ENCODE measurements around the gene EPHB1. TPM values are rescaled to one million over a fixed set of nuclear protein-coding genes. Genes with fewer than 3 reads are reported as not detected.

EPHB1 gene
- total and polyA plus RNA-seq, 8 donors, result 0.02 to 1.4 (median 0.43) TPM

DNA sequence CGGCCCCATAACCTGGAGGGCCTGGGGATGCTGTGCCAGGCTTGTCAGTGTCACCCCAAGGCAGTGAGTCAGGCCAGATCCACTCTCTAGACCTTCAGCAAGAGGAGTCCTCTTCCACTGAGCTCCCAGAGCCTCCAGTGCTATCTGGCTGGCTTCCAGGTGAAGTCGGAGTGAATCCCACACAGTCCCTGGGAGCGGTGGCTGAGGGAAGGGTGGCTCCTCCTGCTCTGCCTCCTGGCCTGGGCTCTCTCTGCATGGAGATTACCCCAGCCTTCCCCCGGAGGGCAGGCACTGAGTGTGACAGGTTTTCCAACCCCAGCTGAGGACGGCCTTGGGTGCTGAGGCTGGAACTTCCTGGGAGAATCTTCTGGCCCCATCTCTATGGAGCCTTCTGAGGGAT lies 82.7 kb downstream of the EPHB1 start:
- no peaks in the 10 kb centered on the region for H3K4me1 ChIP-seq
- H3K27me3 ChIP-seq, result no peaks in the 10 kb centered on the region
- no peaks in the 10 kb centered on the region for H3K36me3 ChIP-seq
- ATAC-seq (no peak), FAIRE-seq (no peak), DNase-seq (no peak)
- WGBS, 2 donors, result 66 to 77% methylated on average over 5 of the region's 5 CpGs
- no peak for TF ChIP-seq CTCF (IDR thresholded peaks at IDR 0.05)
- no peak overlapping the region for H3K27ac ChIP-seq
- no peak overlapping the region for H3K4me3 ChIP-seq
- H3K9me3 ChIP-seq, result no peaks in the 10 kb centered on the region
- intact Hi-C loops (cut with DNase I), result no loop called here

GRCh38 chr3:134879990-134880389 lies 84.9 kb downstream of the EPHB1 start:
- ATAC-seq, result no peak
- no peaks in the 10 kb centered on the region for H3K9me3 ChIP-seq
- H3K27ac ChIP-seq, result no peak overlapping the region
- no peak for FAIRE-seq
- DNase-seq, result no peak
- no peak for TF ChIP-seq CTCF (IDR thresholded peaks at IDR 0.05)
- no peaks in the 10 kb centered on the region for H3K4me1 ChIP-seq
- WGBS, 2 donors, result 20 to 29% methylated on average over 1 of the region's 1 CpG
- intact Hi-C loops (cut with DNase I), result no loop called here
- no peak overlapping the region for H3K4me3 ChIP-seq
- no peaks in the 10 kb centered on the region for H3K27me3 ChIP-seq
- no peaks in the 10 kb centered on the region for H3K36me3 ChIP-seq

GRCh38 chr3:134880431-134880830 lies 85.4 kb downstream of the EPHB1 start:
- no peak for TF ChIP-seq CTCF (IDR thresholded peaks at IDR 0.05)
- Histone ChIP-seq H3K27me3 (no peaks in the 10 kb centered on the region), H3K4me1 (no peaks in the 10 kb centered on the region), H3K27ac (no peak overlapping the region), H3K9me3 (no peaks in the 10 kb centered on the region), H3K4me3 (no peak overlapping the region), H3K36me3 (no peaks in the 10 kb centered on the region)
- ATAC-seq (no peak), FAIRE-seq (no peak), DNase-seq (no peak)
- intact Hi-C loops (cut with DNase I), result no loop called here
- 84 to 90% methylated on average over 4 of the region's 4 CpGs for WGBS, 2 donors

GRCh38 chr3:134881305-134881704 lies 86.2 kb downstream of the EPHB1 start:
- FAIRE-seq, result no peak
- WGBS, 2 donors, result 70 to 77% methylated on average over 4 of the region's 4 CpGs

More at GRCh38 chr3:134881305-134881704, 86.2 kb downstream of the EPHB1 start:
- H3K4me1 ChIP-seq, result no peaks in the 10 kb centered on the region
- H3K27ac ChIP-seq, result no peak overlapping the region
- no peaks in the 10 kb centered on the region for H3K27me3 ChIP-seq
- H3K4me3 ChIP-seq, result no peak overlapping the region
- intact Hi-C loops (cut with DNase I), result no loop called here
- ATAC-seq (no peak), DNase-seq (no peak)
- no peak for TF ChIP-seq CTCF (IDR thresholded peaks at IDR 0.05)
- H3K36me3 ChIP-seq, result no peaks in the 10 kb centered on the region
- no peaks in the 10 kb centered on the region for H3K9me3 ChIP-seq
